PC-9 (cell line): ENCODE results near the gene SLC30A2. TPM values are rescaled to one million over a fixed set of nuclear protein-coding genes. Genes with fewer than 3 reads are reported as not detected.

Experiments
- BruUV-seq: library from RNA; stranded (reverse); fragments of 400-500 nt; replicated peaks from 2 replicates; lab custom pipeline; 2021; lab: Mats Ljungman, UMichigan
- CTCF ChIA-PET: fragments of 300-600 bp; sonication (Branson Sonifier 250); formaldehyde crosslinking; loops from one replicate; lab custom pipeline; 2022; ENCODE audit warnings: antibody characterized with exemption; lab: Charles Lee
- POLR2A ChIA-PET: fragments of 300-600 bp; sonication (Branson Sonifier 250); formaldehyde crosslinking; loops from one replicate; lab custom pipeline; 2022; ENCODE audit warnings: antibody characterized with exemption; ENCODE audit not compliant: unreplicated experiment; lab: Charles Lee
- DNase-seq, 2 experiments: peaks; one replicate each; pipeline versions ENCODE4 v3.0.0 to v3.0.0-alpha.2; 2015 to 2022; ENCODE audit warnings: mixed read lengths in 1 of 2
- H2AFZ ChIP-seq: fragments of 200-600 bp; sonication (generic); 2 replicates; pipeline ENCODE4 v1.8.1; 2017; ENCODE audit warnings: antibody characterized with exemption
- H3F3A ChIP-seq: fragments of 200-600 bp; sonication (generic); 2 replicates; pipeline ENCODE4 v1.8.1; 2017; ENCODE audit warnings: antibody characterized with exemption, mild to moderate bottlenecking, low read depth; ENCODE audit not compliant: insufficient read depth
- H3K27ac ChIP-seq: fragments of 200-600 bp; sonication (generic); 2 replicates; pipeline ENCODE4 v1.6.1; 2016; ENCODE audit warnings: mixed run types
- H3K27me3 ChIP-seq: fragments of 200-600 bp; sonication (generic); 2 replicates; pipeline ENCODE4 v1.6.1; 2016; ENCODE audit warnings: low read depth, mixed run types; ENCODE audit not compliant: insufficient read depth
- H3K36me3 ChIP-seq: fragments of 200-600 bp; sonication (generic); 2 replicates; pipeline ENCODE4 v1.6.1; 2016; ENCODE audit warnings: low read depth, mixed run types
- H3K4me1 ChIP-seq: fragments of 200-600 bp; sonication (generic); replicated peaks from 2 replicates; pipeline ENCODE4 v1.6.1; 2016; ENCODE audit warnings: mixed run types; ENCODE audit not compliant: insufficient read depth
- H3K4me2 ChIP-seq: fragments of 200-600 bp; sonication (generic); 2 replicates; pipeline ENCODE4 v1.6.1; 2017; ENCODE audit warnings: mixed run types
- H3K4me3 ChIP-seq: fragments of 200-600 bp; sonication (generic); 2 replicates; pipeline ENCODE4 v1.6.1; 2016; ENCODE audit warnings: mixed run types
- H3K79me2 ChIP-seq: fragments of 200-600 bp; sonication (generic); 2 replicates; pipeline ENCODE4 v1.6.1; 2017; ENCODE audit warnings: low read depth, mixed run types
- H3K9me2 ChIP-seq: fragments of 200-600 bp; sonication (generic); 2 replicates; pipeline ENCODE4 v1.8.1; 2017; ENCODE audit warnings: mild to moderate bottlenecking; ENCODE audit not compliant: insufficient read depth
- H3K9me3 ChIP-seq: fragments of 200-600 bp; sonication (generic); 2 replicates; pipeline ENCODE4 v1.8.1; 2016; ENCODE audit warnings: low read depth; ENCODE audit not compliant: insufficient read depth
- H4K20me1 ChIP-seq: fragments of 200-600 bp; sonication (generic); 2 replicates; pipeline ENCODE4 v1.8.1; 2017; ENCODE audit not compliant: insufficient read depth
- CTCF ChIP-seq: fragments of 200-600 bp; sonication (generic); conservative IDR thresholded peaks from 2 replicates; pipeline ENCODE4 v1.6.1; 2017; ENCODE audit warnings: mixed run types, antibody characterized with exemption, mild to moderate bottlenecking, moderate library complexity
- EZH2 ChIP-seq: fragments of 200-600 bp; sonication (generic); IDR thresholded peaks from 2 replicates; pipeline ENCODE4 v1.8.0; 2017; ENCODE audit warnings: antibody characterized with exemption, low read depth
- intact Hi-C: fragments of 100-400 bp; cut with micrococcal nuclease; formaldehyde crosslinking; loops from one replicate; pipeline ENCODE4 v1.10.0; 2022; ENCODE audit not compliant: unreplicated experiment
- total RNA-seq: library from RNA; stranded (reverse); gene quantifications from 2 replicates; pipeline ENCODE4 v1.2.3, GENCODE V29; 2021

Gene SLC30A2
- total RNA-seq, 1 experiment from 2014 or later: not detected

GRCh38 chr1:26014179-26014578, 31.7 kb downstream of the SLC30A2 start:
- no peaks in the 10 kb centered on the region for H3K27me3 ChIP-seq
- CTCF ChIA-PET: interaction anchor here (0.6 kb wide), 1 partner anchor 406 kb away, joined by 4 read pairs; no protein-coding TSS in a partner anchor
- H3K9me2 ChIP-seq: no peaks in the 10 kb centered on the region
- TF ChIP-seq EZH2 (no peak), CTCF (no peak)
- H3K9me3 ChIP-seq: no peaks in the 10 kb centered on the region
- H3K4me3 ChIP-seq: no peak overlapping the region
- H3K79me2 ChIP-seq: no peaks in the 10 kb centered on the region
- H3K36me3 ChIP-seq: no peaks in the 10 kb centered on the region
- no peak for DNase-seq
- BruUV-seq: no TSS peak
- H4K20me1 ChIP-seq: no peaks in the 10 kb centered on the region
- intact Hi-C loops: no loop called here
- no peak overlapping the region for H2AFZ ChIP-seq
- POLR2A ChIA-PET: no interaction called here
- no peaks in the 10 kb centered on the region for H3F3A ChIP-seq
- H3K4me2 ChIP-seq: no peak overlapping the region
- H3K4me1 ChIP-seq: no peaks in the 10 kb centered on the region
- H3K27ac ChIP-seq: no peak overlapping the region

- no peak overlapping the region for H2AFZ ChIP-seq
- no peaks in the 10 kb centered on the region for H3K79me2 ChIP-seq
- H3K4me1 ChIP-seq: no peaks in the 10 kb centered on the region
- no peaks in the 10 kb centered on the region for H3K36me3 ChIP-seq
- no peak for DNase-seq
- TF ChIP-seq EZH2: no peak
- no peak for TF ChIP-seq CTCF
- H3K27ac ChIP-seq: no peak overlapping the region
- no TSS peak for BruUV-seq
- ChIA-PET POLR2A (no interaction called here), CTCF (no interaction called here)
- no peaks in the 10 kb centered on the region for H3K9me2 ChIP-seq
- no peak overlapping the region for H3K4me2 ChIP-seq
- H3K9me3 ChIP-seq: no peaks in the 10 kb centered on the region
- intact Hi-C loops: no loop called here
- no peaks in the 10 kb centered on the region for H3K27me3 ChIP-seq
- no peak overlapping the region for H3K4me3 ChIP-seq
- no peaks in the 10 kb centered on the region for H4K20me1 ChIP-seq
- H3F3A ChIP-seq: no peaks in the 10 kb centered on the region
Measured at GRCh38 chr1:26012864-26013263, 33.1 kb downstream of the SLC30A2 start.

- intact Hi-C loops: no loop called here
- DNase-seq: no peak
- Histone ChIP-seq H3K4me3 (no peak overlapping the region), H3K27me3 (no peaks in the 10 kb centered on the region), H2AFZ (no peak overlapping the region), H3K36me3 (no peaks in the 10 kb centered on the region), H3K4me1 (no peaks in the 10 kb centered on the region), H3F3A (no peaks in the 10 kb centered on the region), H3K9me3 (no peaks in the 10 kb centered on the region), H3K27ac (no peak overlapping the region), H4K20me1 (no peaks in the 10 kb centered on the region), H3K79me2 (no peaks in the 10 kb centered on the region), H3K9me2 (no peaks in the 10 kb centered on the region), H3K4me2 (no peak overlapping the region)
- CTCF ChIA-PET: no interaction called here
- no peak for TF ChIP-seq EZH2
- no peak for TF ChIP-seq CTCF
- no TSS peak for BruUV-seq
- POLR2A ChIA-PET: no interaction called here
Measured at GRCh38 chr1:26010825-26011224, 35.1 kb downstream of the SLC30A2 start.
